ENCODE results near the gene CTBP2.
"Not testable (repeated sequence)": the region's sequence is repeated elsewhere in the genome, so short reads cannot be mapped to it uniquely, and the experiment has no call there.

The CTBP2 gene

GRCh38 chr10:125082471-125082870, 77.9 kb downstream of the CTBP2 start:
- DNase-seq = not testable (repeated sequence)

GRCh38 chr10:125081931-125082330, 78.4 kb downstream of the CTBP2 start:
- DNase-seq = no peak

- DNase-seq = no peak
These were observed 79.4 kb downstream of the CTBP2 start for GRCh38 chr10:125080984-125081383.

- no peak for DNase-seq
These were observed 80.1 kb downstream of the CTBP2 start for GRCh38 chr10:125080296-125080695.

- DNase-seq = no peak
These were observed 81.2 kb downstream of the CTBP2 start for GRCh38 chr10:125079091-125079600.

GRCh38 chr10:125076891-125077541, 83.3 kb downstream of the CTBP2 start:
- no peak for DNase-seq

- no peak for DNase-seq
These were observed 84.1 kb downstream of the CTBP2 start for GRCh38 chr10:125076121-125076825.

GRCh38 chr10:125073996-125074395, 86.4 kb downstream of the CTBP2 start:
- no peak for DNase-seq

- no peak for DNase-seq
These were observed 87.6 kb downstream of the CTBP2 start for GRCh38 chr10:125072794-125073193.

GRCh38 chr10:125071008-125071407, 89.4 kb downstream of the CTBP2 start:
- DNase-seq = no peak

- no peak for DNase-seq
These were observed 92.0 kb downstream of the CTBP2 start for GRCh38 chr10:125068406-125068805.

GRCh38 chr10:125067764-125068163, 92.6 kb downstream of the CTBP2 start:
- DNase-seq = no peak

GRCh38 chr10:125066764-125067450, 93.5 kb downstream of the CTBP2 start:
- DNase-seq = no peak

GRCh38 chr10:125064681-125065492, 95.5 kb downstream of the CTBP2 start:
- DNase-seq = no peak

GRCh38 chr10:125063256-125063925, 97.0 kb downstream of the CTBP2 start:
- DNase-seq = no peak

- no peak for DNase-seq
These were observed 97.5 kb downstream of the CTBP2 start for GRCh38 chr10:125062914-125063230.

- DNase-seq = no peak
These were observed 98.0 kb downstream of the CTBP2 start for GRCh38 chr10:125062227-125062913.

GRCh38 chr10:125061557-125062226, 98.7 kb downstream of the CTBP2 start:
- no peak for DNase-seq

GRCh38 chr10:125060826-125061556, 99.4 kb downstream of the CTBP2 start:
- DNase-seq = no peak

- no peak for DNase-seq
These were observed 99.9 kb downstream of the CTBP2 start for GRCh38 chr10:125060482-125060825.

GRCh38 chr10:125060026-125060425, 100.3 kb downstream of the CTBP2 start:
- DNase-seq = no peak
